Astrocyte (in vitro differentiated cells and primary cell): ENCODE measurements around the gene LRRC2.
"Not testable (repeated sequence)": the region's sequence is repeated elsewhere in the genome, so short reads cannot be mapped to it uniquely, and the experiment has no call there.

Experiments used
- EZH2 ChIP-seq: IDR thresholded peaks from 2 replicates; pipeline ENCODE4 v1.6.1; 2012; ENCODE audit warnings: mild to moderate bottlenecking, low read length, inconsistent platforms; ENCODE audit not compliant: insufficient read depth
- TF ChIP-seq, protein P1 (sequence below): IDR thresholded peaks from 2 replicates; pipeline ENCODE4 v1.5.1; 2011; ENCODE audit warnings: low read depth, mild to moderate bottlenecking, inconsistent platforms, low read length, moderate library complexity; ENCODE audit not compliant: insufficient read depth

DNA sequence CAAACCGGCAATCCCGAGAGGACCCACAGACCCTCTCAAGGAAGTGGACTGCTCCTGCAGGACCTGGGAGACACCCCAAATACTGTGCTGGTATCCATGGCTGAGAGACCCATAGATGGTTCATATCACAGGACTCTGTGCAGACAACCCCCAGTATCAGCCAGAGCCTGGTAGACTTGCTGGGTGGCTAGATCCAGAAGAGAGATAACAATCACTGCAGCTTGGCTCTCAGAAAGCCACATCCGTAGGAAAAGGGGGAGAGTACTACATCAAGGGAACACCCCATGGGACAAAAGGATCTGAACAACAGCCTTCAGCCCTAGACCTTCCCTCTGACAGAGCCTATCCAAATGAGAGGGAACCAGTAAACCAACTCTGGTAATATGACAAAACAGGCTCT is 21.2 kb upstream of the LRRC2 start:
- TF ChIP-seq, protein P1, sequence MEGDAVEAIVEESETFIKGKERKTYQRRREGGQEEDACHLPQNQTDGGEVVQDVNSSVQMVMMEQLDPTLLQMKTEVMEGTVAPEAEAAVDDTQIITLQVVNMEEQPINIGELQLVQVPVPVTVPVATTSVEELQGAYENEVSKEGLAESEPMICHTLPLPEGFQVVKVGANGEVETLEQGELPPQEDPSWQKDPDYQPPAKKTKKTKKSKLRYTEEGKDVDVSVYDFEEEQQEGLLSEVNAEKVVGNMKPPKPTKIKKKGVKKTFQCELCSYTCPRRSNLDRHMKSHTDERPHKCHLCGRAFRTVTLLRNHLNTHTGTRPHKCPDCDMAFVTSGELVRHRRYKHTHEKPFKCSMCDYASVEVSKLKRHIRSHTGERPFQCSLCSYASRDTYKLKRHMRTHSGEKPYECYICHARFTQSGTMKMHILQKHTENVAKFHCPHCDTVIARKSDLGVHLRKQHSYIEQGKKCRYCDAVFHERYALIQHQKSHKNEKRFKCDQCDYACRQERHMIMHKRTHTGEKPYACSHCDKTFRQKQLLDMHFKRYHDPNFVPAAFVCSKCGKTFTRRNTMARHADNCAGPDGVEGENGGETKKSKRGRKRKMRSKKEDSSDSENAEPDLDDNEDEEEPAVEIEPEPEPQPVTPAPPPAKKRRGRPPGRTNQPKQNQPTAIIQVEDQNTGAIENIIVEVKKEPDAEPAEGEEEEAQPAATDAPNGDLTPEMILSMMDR, result not testable (repeated sequence)
- not testable (repeated sequence) for TF ChIP-seq EZH2
